HepG2 (cell line): Measurements from ENCODE around the gene SHC1. TPM values are rescaled to one million over a fixed set of nuclear protein-coding genes. Genes with fewer than 3 reads are reported as not detected.

Experiments used
- GABPA ChIP-seq, 2 experiments: IDR thresholded peaks; 2 replicates each; pipeline ENCODE4 v1.6.1; 2011 to 2016; ENCODE audit warnings: low read depth in 2 of 2, low read length in 1 of 2, missing biosample characterization in 1 of 2, missing genetic modification characterization in 1 of 2
- GATAD2A ChIP-seq: IDR thresholded peaks from 2 replicates; pipeline ENCODE4 v1.6.1; 2016
- HNF1A ChIP-seq, 2 experiments: sonication (generic) in 1 of 2; formaldehyde crosslinking in 1 of 2; IDR thresholded peaks; 2 replicates each; pipeline versions ENCODE4 v1.4.0 to v1.6.1; 2016 to 2020; ENCODE audit warnings: borderline replicate concordance in 1 of 2, low read depth in 1 of 2, mild to moderate bottlenecking in 1 of 2, missing genetic modification reagents in 1 of 2
- ISL2 ChIP-seq: sonication (generic); formaldehyde crosslinking; IDR thresholded peaks from 2 replicates; pipeline ENCODE4 v1.5.0; 2020; ENCODE audit warnings: missing genetic modification reagents
- KLF6 ChIP-seq: IDR thresholded peaks from 2 replicates; pipeline ENCODE4 v1.8.0; 2016; ENCODE audit warnings: missing biosample characterization, missing genetic modification reagents
- MAFF ChIP-seq: IDR thresholded peaks from 2 replicates; pipeline ENCODE4 v1.6.1; 2011; ENCODE audit warnings: low read depth, low read length, improper control_type of control experiment
- MED8 ChIP-seq: sonication (generic); formaldehyde crosslinking; IDR thresholded peaks from 2 replicates; pipeline ENCODE4 v1.8.1; 2023; ENCODE audit warnings: mild to moderate bottlenecking, missing genetic modification reagents; ENCODE audit not compliant: insufficient replicate concordance
- NR2C2 ChIP-seq: sonication (generic); formaldehyde crosslinking; IDR thresholded peaks from 2 replicates; pipeline ENCODE4 v1.4.0; 2020; ENCODE audit warnings: missing genetic modification reagents, mild to moderate bottlenecking, moderate library complexity, borderline replicate concordance
- PTBP1 ChIP-seq: fragments of 200-400 bp; formaldehyde crosslinking; IDR thresholded peaks from 2 replicates; pipeline ENCODE4 v1.6.1; 2018; ENCODE audit warnings: low read length, low read depth; ENCODE audit not compliant: poor library complexity, severe bottlenecking
- SP4 ChIP-seq: sonication (generic); formaldehyde crosslinking; IDR thresholded peaks from 2 replicates; pipeline ENCODE4 v1.8.1; 2023; ENCODE audit warnings: mild to moderate bottlenecking, missing genetic modification reagents
- ZKSCAN8 ChIP-seq: IDR thresholded peaks from 2 replicates; pipeline ENCODE4 v1.6.1; 2016; ENCODE audit warnings: borderline replicate concordance, missing genetic modification reagents, missing compliant biosample characterization
- ZNF30 ChIP-seq: sonication (generic); formaldehyde crosslinking; IDR thresholded peaks from 2 replicates; pipeline ENCODE4 v1.5.0; 2020; ENCODE audit warnings: mild to moderate bottlenecking, missing genetic modification reagents
- ZNF350 ChIP-seq: sonication (generic); formaldehyde crosslinking; IDR thresholded peaks from 2 replicates; pipeline ENCODE4 v1.4.0; 2020; ENCODE audit warnings: mild to moderate bottlenecking, low read depth, missing genetic modification reagents, borderline replicate concordance
- polyA plus RNA-seq, 8 experiments: library from polyadenylated mRNA; depleted of rRNA in 3 of 8; stranded (reverse) in 7 of 8; unstranded in 1 of 8; fragments of >200 nt; fragmentation: Illumina TruSeq in 4 of 8; extraction: Trizol in 4 of 8; gene quantifications; 2 replicates each; pipeline versions ENCODE4 v1.2.1 to v1.2.3, GENCODE V29; 2011 to 2016; ENCODE audit warnings: low read depth in 4 of 8, missing spikeins in 1 of 8, mixed read lengths in 1 of 8; ENCODE audit not compliant: insufficient read depth in 1 of 8
- total RNA-seq, 5 experiments: library from RNA; depleted of rRNA; stranded (reverse); fragments of >200 nt; fragmentation: Illumina TruSeq; extraction: Trizol; gene quantifications; 2 replicates each; pipeline ENCODE4 v1.2.3, GENCODE V29; 2016; ENCODE audit warnings: low read depth in 1 of 5

SHC1 gene
- total and polyA plus RNA-seq, 2 of the 13 experiments (the other 11 are each of a cell fraction or from before 2014, with no cell fraction given): 52.0 to 137 TPM

GRCh38 chr1:155002464-155003226 lies 32.1 kb upstream of the SHC1 start, which contains the start of gene ZBTB7B (continued):
- TF ChIP-seq HNF1A (IDR thresholded peaks at IDR 0.05; ENCODE audit: low read depth): no peak
- TF ChIP-seq HNF1A (CRISPR knock-in tag; IDR thresholded peaks at IDR 0.05; ENCODE audit: borderline replicate concordance): 0 out of 2 replicates have a peak, but pooled peaks have one; percentile 6
- TF ChIP-seq KLF6 (CRISPR knock-in tag): no peak
- no peak for TF ChIP-seq PTBP1
- TF ChIP-seq MAFF: no peak
- no peak for TF ChIP-seq ISL2 (CRISPR knock-in tag)
- TF ChIP-seq GATAD2A: no peak
- no peak; the same call in 1 of the 2 replicates for TF ChIP-seq SP4
- TF ChIP-seq MED8 (CRISPR knock-in tag): no peak
- TF ChIP-seq GABPA (IDR thresholded peaks at IDR 0.05; ENCODE audit: low read depth, low read length): no peak
- no peak for TF ChIP-seq GABPA (CRISPR knock-in tag; IDR thresholded peaks at IDR 0.05; ENCODE audit: low read depth)
- TF ChIP-seq NR2C2 (CRISPR knock-in tag): no peak
- no peak for TF ChIP-seq ZNF350 (CRISPR knock-in tag)
- no peak for TF ChIP-seq ZNF30 (CRISPR knock-in tag)
- no peak for TF ChIP-seq ZKSCAN8 (CRISPR knock-in tag)
